AML-193 (cell line): ENCODE data around the gene ATP2B2.
A peak's percentile ranks its signal among the peaks of the same experiment; 100 is the strongest.

Experiments
- DNase-seq, 2 experiments: peaks; one replicate each; lab custom pipeline; 2025; lab: John Stamatoyannopoulos, UW

ATP2B2 gene

GRCh38 chr3:10328460-10329071 is 176.8 kb downstream of the ATP2B2 start:
- DNase-seq: no peak

GRCh38 chr3:10327592-10327991 is 177.8 kb downstream of the ATP2B2 start:
- no peak for DNase-seq

- peak; percentile 64 to 65 for DNase-seq
Measured at GRCh38 chr3:10322352-10322710, 183.1 kb downstream of the ATP2B2 start.

DNA sequence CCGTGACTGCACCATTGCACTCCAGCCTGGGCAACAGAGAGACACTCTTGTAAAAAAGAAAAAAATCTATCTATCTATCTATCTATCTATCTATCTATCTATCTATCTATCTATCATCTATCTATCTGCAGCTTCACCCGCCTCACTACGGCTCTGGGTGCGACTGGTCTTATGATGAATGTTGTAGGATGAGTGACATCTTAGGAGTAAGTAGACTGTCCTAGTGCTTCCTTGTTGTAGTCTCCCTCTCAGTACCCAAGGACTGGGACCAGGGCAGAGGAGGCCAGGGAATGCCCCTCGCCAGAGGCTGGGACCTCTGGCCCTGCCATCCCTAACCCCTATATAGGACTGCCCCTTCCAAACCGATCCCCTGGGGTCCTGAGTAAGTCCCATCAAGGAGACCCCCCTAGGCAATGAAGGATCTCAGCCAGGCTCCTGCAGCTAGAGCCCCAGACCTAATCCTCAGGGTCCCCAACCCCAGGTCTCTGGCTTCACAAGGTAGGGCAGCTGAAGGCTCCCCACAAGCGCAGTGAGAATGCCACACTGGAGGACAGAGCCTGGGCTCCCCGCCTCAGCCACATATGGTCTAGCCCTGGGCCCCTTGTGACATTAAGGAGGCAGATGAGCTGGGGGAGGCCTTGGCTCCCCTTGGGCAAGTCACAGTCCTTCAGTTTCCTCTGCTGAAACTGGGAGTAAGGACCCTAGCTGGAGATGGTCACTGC is 183.6 kb downstream of the ATP2B2 start:
- DNase-seq: no peak

DNA sequence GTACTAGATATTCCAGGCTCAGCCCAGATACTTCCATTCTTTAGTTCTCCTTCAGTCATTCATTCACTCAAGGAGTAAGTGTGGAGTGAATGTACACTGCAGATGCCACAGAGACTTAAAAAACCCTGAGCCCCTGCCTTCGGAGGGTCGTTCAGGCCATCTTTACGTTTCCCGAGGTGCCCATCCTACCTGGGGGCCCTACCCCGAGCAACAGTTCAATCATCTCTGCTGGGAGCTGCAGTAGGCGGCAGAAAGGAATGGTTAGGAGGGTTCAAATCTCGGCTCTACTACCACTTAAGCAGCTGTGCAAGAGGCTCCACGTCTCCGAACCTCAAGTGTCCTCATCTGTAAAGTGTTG is 185.1 kb downstream of the ATP2B2 start:
- DNase-seq: no peak

GRCh38 chr3:10319804-10320203 is 185.6 kb downstream of the ATP2B2 start:
- no peak for DNase-seq

DNA sequence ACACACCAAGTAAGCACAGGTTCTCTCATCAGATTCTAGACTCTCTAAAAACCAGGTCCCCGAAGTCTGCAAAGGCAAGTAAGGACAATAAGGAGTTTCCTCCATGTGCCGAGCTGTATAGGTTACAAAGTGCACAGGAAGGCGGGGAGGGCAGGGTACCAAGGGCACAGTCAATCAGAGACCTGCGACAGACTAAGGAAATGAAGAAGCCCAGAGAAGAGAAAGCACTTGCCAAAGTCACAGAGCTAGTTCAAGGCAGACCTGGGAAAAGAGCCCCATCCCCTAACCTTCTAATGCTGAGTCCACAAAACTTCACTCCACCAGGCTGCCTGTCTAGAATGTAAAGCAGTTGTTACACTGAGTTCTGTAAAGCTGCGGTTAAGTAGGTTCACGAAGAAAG is 186.1 kb downstream of the ATP2B2 start:
- DNase-seq: no peak

DNA sequence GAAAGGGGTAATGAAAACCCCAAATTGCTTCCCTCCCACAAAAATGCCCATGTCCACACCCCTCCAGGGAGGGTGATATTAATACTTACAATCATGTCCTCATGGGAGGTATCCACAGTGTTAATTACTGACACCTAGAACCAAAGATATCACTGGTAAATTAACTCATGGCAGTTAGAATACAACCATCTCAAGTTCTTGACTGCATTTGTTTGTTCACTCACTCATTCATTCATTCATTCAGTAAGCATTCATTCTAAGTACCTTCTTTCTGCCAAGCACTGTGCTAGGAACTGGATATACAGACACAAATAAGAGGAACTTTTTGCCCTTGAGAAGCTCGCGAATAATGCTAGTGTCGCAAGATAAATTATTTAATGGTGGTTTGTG is 187.4 kb downstream of the ATP2B2 start:
- no peak for DNase-seq

DNA sequence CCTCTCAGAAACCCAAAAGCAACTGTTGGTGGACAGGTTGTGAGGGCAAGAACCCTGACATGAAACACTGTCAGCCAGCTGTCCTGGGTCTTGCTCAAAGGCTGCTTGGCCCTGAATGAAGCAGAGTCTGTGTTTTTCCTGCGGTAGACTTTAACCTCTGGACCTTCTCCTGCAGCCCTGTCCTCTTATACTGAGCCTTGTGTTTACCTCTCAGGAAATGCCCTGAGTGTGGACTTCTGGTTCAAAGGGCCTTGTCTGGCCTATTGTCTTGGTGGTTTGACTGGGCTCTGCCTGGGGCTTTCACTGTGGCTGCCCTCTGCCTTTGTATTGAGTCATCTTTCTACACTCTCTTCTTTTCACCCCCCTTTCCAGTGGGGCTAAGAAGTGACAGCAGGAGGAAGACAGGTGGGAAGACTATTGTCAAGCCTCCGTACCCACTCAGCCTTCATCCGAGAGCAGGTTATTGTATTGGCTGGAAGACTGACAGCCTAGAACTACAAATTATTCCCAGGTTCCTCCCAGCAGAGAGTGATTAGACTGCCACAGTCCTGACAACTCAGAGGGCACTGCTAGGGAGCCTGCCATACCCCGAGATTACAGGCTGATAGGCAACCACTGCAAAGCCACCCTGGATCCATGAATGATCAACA is 187.9 kb downstream of the ATP2B2 start:
- DNase-seq: no peak

GRCh38 chr3:10315771-10316344 is 189.5 kb downstream of the ATP2B2 start:
- DNase-seq: no peak

GRCh38 chr3:10315101-10315500 is 190.3 kb downstream of the ATP2B2 start:
- DNase-seq: no peak

- peak; percentile 33 to 45 for DNase-seq
Measured at GRCh38 chr3:10312861-10313260, 192.5 kb downstream of the ATP2B2 start.

DNA sequence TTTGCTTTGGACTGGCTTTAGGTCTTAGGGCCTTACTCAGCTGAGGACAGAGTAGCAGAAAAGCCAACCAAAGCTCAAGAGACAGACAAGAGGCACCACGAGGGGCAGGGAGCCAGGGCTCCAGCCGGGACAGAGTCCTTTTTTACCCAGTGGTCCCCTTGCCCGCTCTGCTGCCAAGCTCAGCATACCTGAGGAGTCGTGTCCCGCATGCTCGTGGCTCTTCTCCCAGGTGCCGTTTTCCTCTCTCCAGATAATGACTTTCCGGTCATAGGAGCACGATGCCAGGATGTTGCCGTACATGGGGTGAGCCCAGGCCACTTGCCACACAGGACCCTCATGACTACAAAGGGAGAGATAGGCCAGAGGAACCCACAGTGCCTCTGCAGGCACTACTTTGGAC is 193.0 kb downstream of the ATP2B2 start:
- no peak for DNase-seq

DNA sequence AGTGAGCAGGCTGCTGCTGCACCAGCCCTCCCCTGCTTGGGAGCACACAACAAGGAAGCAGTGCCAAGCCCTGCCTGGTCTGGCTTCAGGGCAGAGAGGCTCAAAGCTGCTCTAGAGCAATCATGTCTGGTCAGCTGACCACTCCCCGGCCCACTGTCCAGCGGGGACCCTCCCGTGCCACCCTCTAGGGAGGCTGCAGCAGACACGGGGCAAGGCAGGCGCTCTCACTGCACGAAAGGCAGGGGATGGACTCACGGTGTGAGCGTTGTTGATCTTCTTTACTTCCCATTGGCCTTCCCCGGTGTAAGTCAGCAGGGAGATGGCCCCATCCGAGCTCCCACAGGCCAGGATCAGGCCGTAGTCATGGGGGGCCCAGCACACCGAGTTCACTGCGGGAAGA is 193.7 kb downstream of the ATP2B2 start:
- DNase-seq: no peak

DNA sequence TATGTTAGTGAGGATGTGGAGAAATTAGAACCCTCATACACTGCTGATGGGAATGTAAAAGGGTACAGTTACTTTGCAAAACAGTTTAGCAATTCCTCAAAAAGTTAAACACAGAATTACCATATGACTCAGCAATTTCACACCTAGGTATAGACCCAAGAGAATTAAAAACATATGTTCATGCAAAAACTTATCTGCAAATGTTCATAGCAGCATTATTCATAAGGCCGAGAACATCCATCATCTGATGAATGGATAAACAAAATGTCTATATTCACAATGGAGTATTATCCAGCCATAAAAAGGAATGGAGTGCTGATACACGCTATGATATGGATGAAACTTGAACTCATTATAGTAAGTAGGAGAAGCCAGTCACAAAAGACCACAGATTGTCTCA is 194.8 kb downstream of the ATP2B2 start:
- no peak for DNase-seq

- no peak for DNase-seq
Measured at GRCh38 chr3:10309736-10310135, 195.7 kb downstream of the ATP2B2 start.

GRCh38 chr3:10308678-10309077 is 196.7 kb downstream of the ATP2B2 start:
- no peak for DNase-seq

DNA sequence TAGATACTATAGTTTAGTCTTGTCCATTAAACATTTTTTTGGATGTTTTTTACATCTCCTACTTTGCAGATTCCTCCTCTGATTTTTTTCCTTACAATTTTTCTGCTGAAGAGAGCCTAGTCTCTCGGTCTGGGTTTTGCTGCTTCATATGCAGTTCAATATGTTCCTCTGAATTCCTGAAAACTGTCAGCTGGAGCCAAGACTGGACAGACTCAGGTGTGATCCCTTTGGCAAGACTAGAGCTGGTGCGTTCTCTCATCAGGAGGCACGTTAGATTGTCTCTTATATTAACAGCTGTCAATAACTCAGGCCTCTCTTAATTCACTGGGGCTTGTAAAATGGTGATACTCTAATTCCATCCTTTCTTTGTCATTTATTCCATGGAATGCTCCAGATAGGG is 199.2 kb downstream of the ATP2B2 start:
- DNase-seq: no peak

DNA sequence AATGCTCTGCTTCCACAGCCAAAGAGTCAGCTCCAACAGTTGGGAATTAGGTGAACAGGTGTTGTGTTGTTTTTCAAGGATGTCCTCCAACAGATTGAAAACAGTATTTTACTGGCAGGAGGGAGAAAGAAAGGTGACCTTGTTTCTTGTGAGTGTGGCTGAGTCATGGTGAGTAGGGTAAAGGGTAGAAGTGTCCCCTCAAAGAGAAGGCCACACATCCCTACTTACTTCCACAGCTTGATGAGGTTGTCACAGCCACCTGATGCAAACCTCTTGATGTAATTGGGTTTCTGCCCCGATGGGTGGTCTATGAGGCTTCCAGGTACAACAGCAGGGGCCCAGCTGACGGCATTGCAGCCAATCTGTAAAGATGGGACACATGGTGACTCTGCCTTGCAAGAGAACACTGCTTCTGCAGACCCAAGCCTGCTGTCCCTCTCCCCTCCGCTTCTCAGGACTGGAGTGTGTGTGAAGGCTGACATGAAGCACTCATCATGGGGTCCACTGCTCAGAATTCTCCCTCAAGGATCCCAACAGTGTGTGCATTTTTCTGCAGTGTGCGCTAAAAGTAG is 200.0 kb downstream of the ATP2B2 start:
- no peak for DNase-seq

- no peak for DNase-seq
Measured at GRCh38 chr3:10304905-10305304, 200.5 kb downstream of the ATP2B2 start.

GRCh38 chr3:10303785-10304184 is 201.6 kb downstream of the ATP2B2 start:
- no peak for DNase-seq

DNA sequence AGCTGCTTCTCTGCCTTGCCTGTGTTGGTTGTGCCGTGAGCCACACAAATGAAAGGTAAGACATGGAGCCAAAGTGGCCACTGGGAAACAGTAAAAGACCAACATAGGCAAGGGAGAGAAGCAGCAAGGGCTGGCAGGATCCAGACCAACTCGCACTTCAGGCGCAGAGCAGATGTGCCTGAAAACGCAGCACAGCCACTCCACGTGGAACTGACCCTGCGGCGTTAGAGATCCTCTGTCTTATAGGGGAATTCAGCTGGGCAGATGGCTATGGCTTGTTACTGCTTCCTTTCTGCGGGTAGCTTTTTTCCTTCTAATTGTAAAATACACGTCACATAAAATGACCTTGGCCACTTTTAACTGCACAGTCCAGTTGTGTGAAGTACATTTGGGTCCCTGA is 202.3 kb downstream of the ATP2B2 start:
- no peak for DNase-seq

DNA sequence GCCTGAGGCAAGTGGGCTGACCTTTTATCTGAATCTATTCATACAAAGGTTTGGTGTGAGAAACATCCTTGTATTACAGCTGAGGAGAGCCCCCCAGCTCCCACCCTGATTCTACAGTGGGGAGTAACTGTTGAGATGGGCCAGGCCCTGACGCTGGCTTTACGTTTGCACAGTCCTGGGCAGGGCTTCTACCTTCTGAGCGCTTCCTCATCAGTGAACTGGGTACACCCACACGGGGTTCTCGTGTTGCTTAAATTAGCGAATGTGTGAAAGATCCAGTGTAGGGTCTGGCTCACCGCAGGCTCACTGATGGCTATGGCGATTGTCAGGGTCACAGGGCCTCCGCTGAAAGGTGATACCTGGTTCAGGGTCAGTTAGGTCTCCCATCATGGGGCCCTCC is 205.3 kb downstream of the ATP2B2 start:
- DNase-seq: no peak
